PC-9 (cell line): Measurements from ENCODE around the gene MACROD1. TPM values are rescaled to one million over a fixed set of nuclear protein-coding genes. Genes with fewer than 3 reads are reported as not detected.

Source experiments
- BruUV-seq: library from RNA; stranded (reverse); fragments of 400-500 nt; replicated peaks from 2 replicates; lab custom pipeline; 2021; lab: Mats Ljungman, UMichigan
- CTCF ChIA-PET: fragments of 300-600 bp; sonication (Branson Sonifier 250); formaldehyde crosslinking; loops from one replicate; lab custom pipeline; 2022; ENCODE audit warnings: antibody characterized with exemption; lab: Charles Lee
- POLR2A ChIA-PET: fragments of 300-600 bp; sonication (Branson Sonifier 250); formaldehyde crosslinking; loops from one replicate; lab custom pipeline; 2022; ENCODE audit warnings: antibody characterized with exemption; ENCODE audit not compliant: unreplicated experiment; lab: Charles Lee
- DNase-seq, 2 experiments: peaks; one replicate each; pipeline versions ENCODE4 v3.0.0 to v3.0.0-alpha.2; 2015 to 2022; ENCODE audit warnings: mixed read lengths in 1 of 2
- H2AFZ ChIP-seq: fragments of 200-600 bp; sonication (generic); 2 replicates; pipeline ENCODE4 v1.8.1; 2017; ENCODE audit warnings: antibody characterized with exemption
- H3F3A ChIP-seq: fragments of 200-600 bp; sonication (generic); 2 replicates; pipeline ENCODE4 v1.8.1; 2017; ENCODE audit warnings: antibody characterized with exemption, mild to moderate bottlenecking, low read depth; ENCODE audit not compliant: insufficient read depth
- H3K27ac ChIP-seq: fragments of 200-600 bp; sonication (generic); 2 replicates; pipeline ENCODE4 v1.6.1; 2016; ENCODE audit warnings: mixed run types
- H3K27me3 ChIP-seq: fragments of 200-600 bp; sonication (generic); 2 replicates; pipeline ENCODE4 v1.6.1; 2016; ENCODE audit warnings: low read depth, mixed run types; ENCODE audit not compliant: insufficient read depth
- H3K36me3 ChIP-seq: fragments of 200-600 bp; sonication (generic); 2 replicates; pipeline ENCODE4 v1.6.1; 2016; ENCODE audit warnings: low read depth, mixed run types
- H3K4me1 ChIP-seq: fragments of 200-600 bp; sonication (generic); replicated peaks from 2 replicates; pipeline ENCODE4 v1.6.1; 2016; ENCODE audit warnings: mixed run types; ENCODE audit not compliant: insufficient read depth
- H3K4me2 ChIP-seq: fragments of 200-600 bp; sonication (generic); 2 replicates; pipeline ENCODE4 v1.6.1; 2017; ENCODE audit warnings: mixed run types
- H3K4me3 ChIP-seq: fragments of 200-600 bp; sonication (generic); 2 replicates; pipeline ENCODE4 v1.6.1; 2016; ENCODE audit warnings: mixed run types
- H3K79me2 ChIP-seq: fragments of 200-600 bp; sonication (generic); 2 replicates; pipeline ENCODE4 v1.6.1; 2017; ENCODE audit warnings: low read depth, mixed run types
- H3K9me2 ChIP-seq: fragments of 200-600 bp; sonication (generic); 2 replicates; pipeline ENCODE4 v1.8.1; 2017; ENCODE audit warnings: mild to moderate bottlenecking; ENCODE audit not compliant: insufficient read depth
- H3K9me3 ChIP-seq: fragments of 200-600 bp; sonication (generic); 2 replicates; pipeline ENCODE4 v1.8.1; 2016; ENCODE audit warnings: low read depth; ENCODE audit not compliant: insufficient read depth
- H4K20me1 ChIP-seq: fragments of 200-600 bp; sonication (generic); 2 replicates; pipeline ENCODE4 v1.8.1; 2017; ENCODE audit not compliant: insufficient read depth
- EZH2 ChIP-seq: fragments of 200-600 bp; sonication (generic); IDR thresholded peaks from 2 replicates; pipeline ENCODE4 v1.8.0; 2017; ENCODE audit warnings: antibody characterized with exemption, low read depth
- intact Hi-C: fragments of 100-400 bp; cut with micrococcal nuclease; formaldehyde crosslinking; loops from one replicate; pipeline ENCODE4 v1.10.0; 2022; ENCODE audit not compliant: unreplicated experiment
- total RNA-seq: library from RNA; stranded (reverse); gene quantifications from 2 replicates; pipeline ENCODE4 v1.2.3, GENCODE V29; 2021
- TF ChIP-seq, protein P1 (sequence below): fragments of 200-600 bp; sonication (generic); conservative IDR thresholded peaks from 2 replicates; pipeline ENCODE4 v1.6.1; 2017; ENCODE audit warnings: mixed run types, antibody characterized with exemption, mild to moderate bottlenecking, moderate library complexity

The MACROD1 gene
- total RNA-seq, 1 experiment from 2014 or later, result 41.0 TPM

DNA sequence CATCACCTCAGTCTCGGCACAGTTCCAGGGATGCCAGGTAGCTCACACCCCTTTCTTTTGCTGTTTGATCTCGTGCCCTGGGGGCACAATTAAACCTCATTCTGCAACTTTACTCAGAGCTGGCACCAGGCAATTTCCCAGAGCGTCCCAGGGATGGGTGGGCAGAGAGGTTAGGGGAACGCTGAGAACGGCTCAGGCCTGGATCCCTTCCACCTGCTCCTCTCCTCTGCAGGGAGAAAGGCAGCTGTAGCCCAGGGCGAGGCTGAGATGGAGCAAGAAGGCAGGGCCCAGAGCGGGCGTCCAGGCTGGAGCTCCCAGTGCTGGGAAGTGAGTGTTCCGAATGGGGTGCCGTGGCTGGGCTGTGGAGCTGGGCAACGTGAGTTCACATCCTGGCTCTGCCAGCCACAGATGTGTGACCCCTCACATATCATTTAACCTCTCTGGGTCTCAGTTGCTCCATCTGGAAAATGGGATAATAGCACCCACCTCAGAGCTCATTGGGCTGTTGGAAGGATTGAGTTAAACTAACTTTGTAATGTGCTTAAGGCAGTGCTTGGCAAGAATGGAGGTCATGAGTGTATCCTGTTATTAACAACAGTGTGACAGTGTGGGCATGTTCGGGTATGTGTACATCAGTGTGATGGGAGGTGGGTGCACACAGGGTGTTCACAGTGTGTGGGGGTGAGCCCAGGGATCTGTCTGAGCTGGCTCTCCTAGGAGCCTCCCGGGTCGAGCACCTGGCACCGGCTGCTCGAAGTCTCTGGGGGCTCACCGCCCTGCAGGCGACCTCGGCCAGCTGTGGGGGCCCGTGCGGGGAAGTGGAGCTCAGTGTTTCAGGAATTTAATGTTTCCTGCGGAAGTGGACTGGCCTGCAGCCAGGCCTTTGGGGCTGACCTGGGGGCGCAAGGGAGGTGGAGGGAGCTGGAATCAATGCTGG, 164.2 kb downstream of the MACROD1 start:
- ChIA-PET CTCF (interaction anchor here (0.7 kb wide), 1 partner anchor 185 kb away, joined by 4 read pairs; no protein-coding TSS in a partner anchor), POLR2A (interaction anchor here (0.6 to 0.7 kb wide), 4 partner anchors 14 to 303 kb away, joined by 3 to 10 read pairs (median 4); partner anchors contain the start of gene ESRRA)
- Histone ChIP-seq H3K9me2 (no peaks in the 10 kb centered on the region), H3K27me3 (no peaks in the 10 kb centered on the region), H3K79me2 (no peaks in the 10 kb centered on the region), H2AFZ (no peak overlapping the region), H3F3A (peaks cover 21% of the 10 kb centered on the region; the same call in 1 of the 2 replicates), H3K4me2 (no peak overlapping the region), H3K36me3 (peaks cover 5% of the 10 kb centered on the region; the same call in 1 of the 2 replicates), H3K27ac (no peak overlapping the region), H3K4me1 (no peaks in the 10 kb centered on the region), H3K9me3 (no peaks in the 10 kb centered on the region), H4K20me1 (peaks cover 79% of the 10 kb centered on the region), H3K4me3 (no peak overlapping the region)
- intact Hi-C loops, result no loop called here
- no peak for TF ChIP-seq EZH2
- TF ChIP-seq, protein P1, sequence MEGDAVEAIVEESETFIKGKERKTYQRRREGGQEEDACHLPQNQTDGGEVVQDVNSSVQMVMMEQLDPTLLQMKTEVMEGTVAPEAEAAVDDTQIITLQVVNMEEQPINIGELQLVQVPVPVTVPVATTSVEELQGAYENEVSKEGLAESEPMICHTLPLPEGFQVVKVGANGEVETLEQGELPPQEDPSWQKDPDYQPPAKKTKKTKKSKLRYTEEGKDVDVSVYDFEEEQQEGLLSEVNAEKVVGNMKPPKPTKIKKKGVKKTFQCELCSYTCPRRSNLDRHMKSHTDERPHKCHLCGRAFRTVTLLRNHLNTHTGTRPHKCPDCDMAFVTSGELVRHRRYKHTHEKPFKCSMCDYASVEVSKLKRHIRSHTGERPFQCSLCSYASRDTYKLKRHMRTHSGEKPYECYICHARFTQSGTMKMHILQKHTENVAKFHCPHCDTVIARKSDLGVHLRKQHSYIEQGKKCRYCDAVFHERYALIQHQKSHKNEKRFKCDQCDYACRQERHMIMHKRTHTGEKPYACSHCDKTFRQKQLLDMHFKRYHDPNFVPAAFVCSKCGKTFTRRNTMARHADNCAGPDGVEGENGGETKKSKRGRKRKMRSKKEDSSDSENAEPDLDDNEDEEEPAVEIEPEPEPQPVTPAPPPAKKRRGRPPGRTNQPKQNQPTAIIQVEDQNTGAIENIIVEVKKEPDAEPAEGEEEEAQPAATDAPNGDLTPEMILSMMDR, result no peak
- no peak for DNase-seq
- no TSS peak for BruUV-seq

DNA sequence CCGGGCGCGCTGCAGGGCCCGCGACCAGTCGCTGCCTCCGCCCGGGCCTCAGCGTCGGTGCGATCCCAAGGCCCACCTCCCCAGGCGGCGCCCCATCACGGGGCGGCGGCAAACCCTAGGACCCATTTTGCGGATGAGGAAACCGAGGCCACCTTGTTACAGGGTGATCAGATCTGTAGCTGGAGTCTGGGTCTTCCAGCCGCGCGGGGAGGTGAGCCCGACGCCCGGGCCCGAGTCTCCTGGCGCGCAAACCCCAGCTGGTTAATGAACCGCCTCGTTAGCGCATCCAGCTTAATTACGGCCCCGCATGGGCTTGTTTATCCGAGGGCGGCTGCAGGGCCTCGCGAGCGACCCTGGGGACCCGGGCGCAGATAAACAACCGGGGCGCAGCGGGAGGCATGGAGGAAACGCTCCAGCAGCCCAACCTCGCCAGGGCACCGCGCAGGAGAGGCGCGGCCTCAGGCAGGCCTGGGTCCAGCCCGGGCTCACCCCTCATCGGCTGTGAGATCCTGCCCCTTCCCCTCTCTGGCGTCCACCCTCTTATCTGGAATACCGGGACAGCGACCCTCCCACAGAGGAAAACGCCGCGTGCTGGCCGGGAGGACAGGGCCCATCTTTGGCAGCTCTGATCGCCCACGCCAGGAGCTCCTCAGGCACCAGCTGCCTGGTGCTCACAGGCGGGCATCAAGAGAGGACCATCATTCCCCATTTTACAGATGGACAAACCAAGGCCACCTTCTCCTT, 165.0 kb downstream of the MACROD1 start:
- no peak for DNase-seq
- Histone ChIP-seq H3K4me3 (no peak overlapping the region), H3K36me3 (peaks cover 9% of the 10 kb centered on the region; the same call in 1 of the 2 replicates), H3K27me3 (no peaks in the 10 kb centered on the region), H3K9me2 (no peaks in the 10 kb centered on the region), H3K27ac (no peak overlapping the region), H3K4me1 (no peaks in the 10 kb centered on the region), H3K79me2 (no peaks in the 10 kb centered on the region), H4K20me1 (peaks cover 79% of the 10 kb centered on the region), H2AFZ (no peak overlapping the region), H3F3A (peaks cover 21% of the 10 kb centered on the region; the same call in 1 of the 2 replicates), H3K4me2 (no peak overlapping the region), H3K9me3 (no peaks in the 10 kb centered on the region)
- no TSS peak for BruUV-seq
- TF ChIP-seq EZH2, result no peak
- TF ChIP-seq, protein P1, result no peak
- CTCF ChIA-PET, result no interaction called here
- POLR2A ChIA-PET, result no interaction called here
- intact Hi-C loops, result no loop called here

DNA sequence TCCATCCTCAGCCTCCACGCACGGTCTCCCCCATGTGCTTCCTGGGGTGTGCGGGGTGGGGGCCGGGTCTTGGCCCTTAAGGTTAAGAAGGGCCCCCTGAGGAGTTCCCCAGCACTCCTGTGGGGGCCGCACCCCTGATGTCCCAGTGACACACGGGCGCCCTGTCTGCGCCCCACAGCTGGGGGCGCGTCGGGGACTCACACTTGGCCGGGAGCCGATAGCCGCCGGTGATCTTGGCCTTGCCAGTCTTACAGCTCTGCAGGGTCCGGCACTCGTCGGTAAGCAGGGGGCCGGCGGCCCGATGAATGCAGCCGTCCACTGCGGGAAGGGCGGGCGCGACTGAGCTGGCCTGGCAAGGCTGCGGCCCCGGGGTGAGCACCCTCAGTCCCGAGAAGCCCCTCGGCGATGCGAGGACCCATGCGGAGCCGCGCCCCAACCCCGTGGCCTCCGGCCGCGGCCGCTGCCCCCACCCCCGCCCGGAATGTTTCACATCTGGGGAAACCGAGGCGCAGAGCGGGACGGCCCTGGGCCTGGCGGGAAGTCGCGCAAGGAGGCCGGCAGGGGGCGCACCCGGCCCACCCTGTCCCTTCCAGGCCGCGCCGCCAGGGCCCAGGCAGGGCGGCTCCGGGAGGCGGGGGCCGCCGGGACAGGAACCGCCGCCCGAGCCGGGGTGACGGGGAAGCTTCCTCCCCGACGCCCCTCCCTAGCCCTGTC, 165.7 kb downstream of the MACROD1 start:
- TF ChIP-seq, protein P1, result no peak
- TF ChIP-seq EZH2, result no peak
- Histone ChIP-seq H3K27me3 (no peaks in the 10 kb centered on the region), H3K27ac (no peak overlapping the region), H3K36me3 (peaks cover 9% of the 10 kb centered on the region; the same call in 1 of the 2 replicates), H3K4me2 (no peak overlapping the region), H3F3A (peaks cover 23% of the 10 kb centered on the region; the same call in 1 of the 2 replicates), H3K79me2 (no peaks in the 10 kb centered on the region), H3K9me2 (no peaks in the 10 kb centered on the region), H4K20me1 (peaks cover 79% of the 10 kb centered on the region), H3K9me3 (no peaks in the 10 kb centered on the region), H3K4me1 (no peaks in the 10 kb centered on the region), H2AFZ (no peak overlapping the region), H3K4me3 (no peak overlapping the region)
- CTCF ChIA-PET, result no interaction called here
- POLR2A ChIA-PET, result no interaction called here
- intact Hi-C loops, result no loop called here
- no TSS peak for BruUV-seq
- DNase-seq, result no peak
